CD14-positive monocyte (primary cell): ENCODE data around the gene PXDN. TPM values are rescaled to one million over a fixed set of nuclear protein-coding genes. Genes with fewer than 3 reads are reported as not detected.

Experiments
- DNase-seq, 3 donors: peaks; one replicate each; pipeline ENCODE4 v3.0.0-alpha.2; 2011 to 2022
- H2AFZ ChIP-seq: 2 replicates; pipeline ENCODE4 v1.6.0; 2012; ENCODE audit warnings: mild to moderate bottlenecking, low read depth, low read length, inconsistent platforms; ENCODE audit not compliant: insufficient read depth, poor library complexity, severe bottlenecking
- H3K27ac ChIP-seq, 2 donors: 1 replicate in 1 of 2; 2 replicates in 1 of 2; pipeline ENCODE4 v1.5.1; 2012 to 2013; ENCODE audit warnings: low read length in 2 of 2, control low read depth in 1 of 2, inconsistent platforms in 1 of 2, low read depth in 1 of 2, mild to moderate bottlenecking in 1 of 2
- H3K27me3 ChIP-seq, 2 donors: one replicate each; pipeline versions ENCODE4 v1.6.0 to v1.6.1; 2011 to 2013; ENCODE audit warnings: low read length in 2 of 2; ENCODE audit not compliant: control insufficient read depth in 2 of 2, insufficient read depth in 2 of 2
- H3K36me3 ChIP-seq, 2 donors: replicated peaks in 1 of 2; 1 replicate in 1 of 2; 2 replicates in 1 of 2; pipeline versions ENCODE4 v1.5.1 to v1.6.1; 2012 to 2013; ENCODE audit warnings: low read length in 2 of 2, control low read depth in 1 of 2, inconsistent platforms in 1 of 2, mild to moderate bottlenecking in 1 of 2; ENCODE audit not compliant: insufficient read depth in 2 of 2, control insufficient read depth in 1 of 2
- H3K4me1 ChIP-seq, 2 donors: 1 replicate in 1 of 2; 2 replicates in 1 of 2; pipeline versions ENCODE4 v1.5.1 to v1.6.1; 2012 to 2013; ENCODE audit warnings: low read length in 2 of 2, control low read depth in 1 of 2, inconsistent platforms in 1 of 2, mild to moderate bottlenecking in 1 of 2, moderate library complexity in 1 of 2; ENCODE audit not compliant: insufficient read depth in 2 of 2, control insufficient read depth in 1 of 2
- H3K4me2 ChIP-seq: replicated peaks from 2 replicates; pipeline ENCODE3; 2012; ENCODE audit warnings: low read length, moderate library complexity, mild to moderate bottlenecking; ENCODE audit not compliant: poor library complexity, severe bottlenecking; ENCODE audit errors: extremely low read depth
- H3K4me3 ChIP-seq, 3 experiments: fragments of 200-600 bp in 1 of 3; sonication (generic) in 1 of 3; replicated peaks in 1 of 3; 1 replicate in 2 of 3; 2 replicates in 1 of 3; pipeline ENCODE4 v1.5.1; 2011 to 2013; ENCODE audit warnings: low read length in 3 of 3, mild to moderate bottlenecking in 3 of 3, control low read depth in 2 of 3, low read depth in 2 of 3, inconsistent platforms in 1 of 3, moderate library complexity in 1 of 3
- H3K79me2 ChIP-seq: 2 replicates; pipeline ENCODE4 v1.6.0; 2012; ENCODE audit warnings: mild to moderate bottlenecking, control low read depth, inconsistent platforms, low read length, moderate library complexity; ENCODE audit not compliant: insufficient read depth
- H3K9ac ChIP-seq: 2 replicates; pipeline ENCODE4 v1.6.0; 2017; ENCODE audit warnings: low read length, mild to moderate bottlenecking; ENCODE audit not compliant: insufficient read depth, poor library complexity, severe bottlenecking
- H3K9me3 ChIP-seq, 2 donors: replicated peaks in 1 of 2; 1 replicate in 1 of 2; 2 replicates in 1 of 2; pipeline versions ENCODE4 v1.5.1 to v1.6.1; 2012 to 2013; ENCODE audit warnings: low read length in 2 of 2, control low read depth in 1 of 2; ENCODE audit not compliant: control insufficient read depth in 1 of 2, insufficient read depth in 1 of 2
- H4K20me1 ChIP-seq: 2 replicates; pipeline ENCODE4 v1.6.0; 2012; ENCODE audit warnings: mild to moderate bottlenecking, low read length, control low read depth, moderate library complexity; ENCODE audit not compliant: insufficient read depth
- H3K27ac Mint-ChIP-seq, 7 donors: one replicate each; pipeline ENCODE4 v1.8.0; 2020; ENCODE audit warnings: mild to moderate bottlenecking in 7 of 7, mixed read lengths in 7 of 7, moderate library complexity in 6 of 7, inconsistent platforms in 2 of 7
- H3K27me3 Mint-ChIP-seq, 3 donors: one replicate each; pipeline ENCODE4 v1.8.0; 2021 to 2022; ENCODE audit warnings: low read depth in 3 of 3, mild to moderate bottlenecking in 3 of 3, mixed read lengths in 3 of 3, moderate library complexity in 3 of 3, inconsistent platforms in 1 of 3
- H3K36me3 Mint-ChIP-seq, 2 donors: one replicate each; pipeline ENCODE4 v1.8.0; 2020; ENCODE audit warnings: mixed read lengths in 2 of 2, inconsistent platforms in 1 of 2, mild to moderate bottlenecking in 1 of 2
- H3K4me1 Mint-ChIP-seq: one replicate; pipeline ENCODE4 v1.8.0; 2020; ENCODE audit warnings: mild to moderate bottlenecking, mixed read lengths
- H3K4me3 Mint-ChIP-seq, 2 donors: one replicate each; pipeline ENCODE4 v1.8.0; 2020; ENCODE audit warnings: mild to moderate bottlenecking in 2 of 2, mixed read lengths in 2 of 2, moderate library complexity in 1 of 2
- H3K9me3 Mint-ChIP-seq, 7 donors: one replicate each; pipeline ENCODE4 v1.8.0; 2020 to 2022; ENCODE audit warnings: mixed read lengths in 7 of 7, mild to moderate bottlenecking in 6 of 7, moderate library complexity in 6 of 7, inconsistent platforms in 2 of 7
- WGBS: methylation state at CpG from one replicate; pipeline ENCODE4 v1.1.5; 2013; ENCODE audit warnings: missing lambda C conversion rate; ENCODE audit not compliant: insufficient coverage; 5-methylcytosine and 5-hydroxymethylcytosine counted together
- intact Hi-C, 2 donors: fragments of 100-400 bp; cut with micrococcal nuclease; formaldehyde crosslinking; loops; one replicate each; pipeline versions ENCODE4 v1.15.0 to v1.15.1; 2023
- polyA plus RNA-seq, 3 donors: library from polyadenylated mRNA; depleted of rRNA in 1 of 3; unstranded in 2 of 3; stranded (reverse) in 1 of 3; fragments of 300-500 nt in 2 of 3; fragments of >200 nt in 1 of 3; fragmentation: Illumina TruSeq in 2 of 3; gene quantifications; 1 replicate in 2 of 3; 2 replicates in 1 of 3; pipeline ENCODE4 v1.2.3, GENCODE V29; 2012 to 2021
- TF ChIP-seq, protein P1 (sequence below): fragments of 200-600 bp; IDR thresholded peaks from one replicate; pipeline ENCODE4 v1.8.0; 2022; ENCODE audit warnings: antibody characterized with exemption, mild to moderate bottlenecking

PXDN gene
- polyA plus RNA-seq, 3 donors: not detected

DNA sequence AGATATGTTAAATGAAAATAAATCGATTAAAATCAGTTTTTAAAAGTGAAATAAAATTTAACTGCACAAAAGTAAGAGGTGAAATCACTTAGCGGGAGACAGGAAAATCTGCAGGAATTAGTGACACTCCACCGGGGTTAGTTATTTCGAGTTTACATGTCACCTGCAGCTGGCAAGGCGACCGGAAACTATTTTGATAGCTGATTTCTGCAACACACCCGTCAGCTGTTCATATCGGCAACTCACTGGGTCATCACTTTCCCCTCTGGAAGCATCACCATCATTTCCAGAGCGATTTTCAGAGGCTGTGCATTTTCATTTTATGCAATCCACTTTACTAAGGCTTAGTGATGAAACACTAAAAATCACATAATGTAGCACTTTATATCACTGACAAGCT lies 52.9 kb downstream of the PXDN start:
- H3K36me3 ChIP-seq: no peaks in the 10 kb centered on the region
- no peaks in the 10 kb centered on the region for H3K9me3 ChIP-seq
- no peaks in the 10 kb centered on the region for H3K4me1 ChIP-seq
- 96% methylated on average over 9 of the region's 9 CpGs for WGBS
- H3K27ac Mint-ChIP-seq: no peak overlapping the region
- no peaks in the 10 kb centered on the region for H3K27me3 ChIP-seq
- H3K4me3 ChIP-seq: no peak overlapping the region
- no peaks in the 10 kb centered on the region for H3K79me2 ChIP-seq
- no peak overlapping the region for H3K4me2 ChIP-seq
- no peaks in the 10 kb centered on the region for H3K36me3 Mint-ChIP-seq
- no peak for DNase-seq
- no peak overlapping the region for H3K9ac ChIP-seq
- no peak overlapping the region for H2AFZ ChIP-seq
- H3K27me3 Mint-ChIP-seq: peaks cover 0 to 1% (median 0%) of the 10 kb centered on the region in 3 donors
- H3K27ac ChIP-seq: no peak overlapping the region
- TF ChIP-seq, protein P1, sequence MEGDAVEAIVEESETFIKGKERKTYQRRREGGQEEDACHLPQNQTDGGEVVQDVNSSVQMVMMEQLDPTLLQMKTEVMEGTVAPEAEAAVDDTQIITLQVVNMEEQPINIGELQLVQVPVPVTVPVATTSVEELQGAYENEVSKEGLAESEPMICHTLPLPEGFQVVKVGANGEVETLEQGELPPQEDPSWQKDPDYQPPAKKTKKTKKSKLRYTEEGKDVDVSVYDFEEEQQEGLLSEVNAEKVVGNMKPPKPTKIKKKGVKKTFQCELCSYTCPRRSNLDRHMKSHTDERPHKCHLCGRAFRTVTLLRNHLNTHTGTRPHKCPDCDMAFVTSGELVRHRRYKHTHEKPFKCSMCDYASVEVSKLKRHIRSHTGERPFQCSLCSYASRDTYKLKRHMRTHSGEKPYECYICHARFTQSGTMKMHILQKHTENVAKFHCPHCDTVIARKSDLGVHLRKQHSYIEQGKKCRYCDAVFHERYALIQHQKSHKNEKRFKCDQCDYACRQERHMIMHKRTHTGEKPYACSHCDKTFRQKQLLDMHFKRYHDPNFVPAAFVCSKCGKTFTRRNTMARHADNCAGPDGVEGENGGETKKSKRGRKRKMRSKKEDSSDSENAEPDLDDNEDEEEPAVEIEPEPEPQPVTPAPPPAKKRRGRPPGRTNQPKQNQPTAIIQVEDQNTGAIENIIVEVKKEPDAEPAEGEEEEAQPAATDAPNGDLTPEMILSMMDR: no peak
- H3K4me3 Mint-ChIP-seq: no peak overlapping the region
- intact Hi-C loops: no loop called here
- no peaks in the 10 kb centered on the region for H3K4me1 Mint-ChIP-seq
- H4K20me1 ChIP-seq: no peaks in the 10 kb centered on the region
- H3K9me3 Mint-ChIP-seq: peaks cover 0 to 4% (median 1%) of the 10 kb centered on the region in 7 donors

DNA sequence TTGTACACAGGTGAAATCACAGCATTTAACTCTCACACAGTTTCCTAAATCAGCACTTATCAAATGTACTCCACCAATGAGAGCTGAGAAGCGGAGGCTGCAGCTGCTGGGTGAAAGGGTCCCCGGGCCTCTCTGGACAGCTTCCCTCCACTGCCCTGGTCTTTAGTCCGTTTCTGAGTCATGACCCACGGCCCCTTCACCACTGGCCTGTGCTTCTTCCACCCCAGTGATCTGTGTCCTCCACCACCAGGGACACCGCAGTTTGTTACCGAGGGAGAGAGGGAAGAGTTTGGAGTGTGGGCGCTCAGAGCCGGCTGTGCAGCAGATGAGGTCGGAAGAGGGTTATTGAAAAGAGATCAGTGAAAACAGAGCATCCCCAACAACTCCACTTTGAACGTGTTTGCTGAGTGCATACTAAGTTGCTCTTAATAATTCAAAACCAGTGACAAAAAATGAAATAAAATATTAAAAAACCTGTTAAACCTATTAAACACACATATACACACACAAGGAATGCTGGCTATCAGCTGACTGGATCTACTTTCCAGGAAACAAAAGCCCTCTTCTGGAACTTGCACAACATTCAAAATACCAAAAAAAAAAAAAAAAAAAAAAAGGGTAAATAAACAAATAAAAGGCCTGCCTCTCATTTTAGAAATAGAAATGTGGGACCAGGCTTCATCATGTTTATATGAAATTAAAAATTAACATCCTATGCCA lies 54.1 kb downstream of the PXDN start:
- no peaks in the 10 kb centered on the region for H3K79me2 ChIP-seq
- Mint-ChIP-seq H3K4me3 (no peak overlapping the region), H3K36me3 (no peaks in the 10 kb centered on the region), H3K27ac (no peak overlapping the region), H3K9me3 (peaks cover 0 to 2% (median 0%) of the 10 kb centered on the region in 7 donors), H3K4me1 (no peaks in the 10 kb centered on the region), H3K27me3 (peaks cover 1 to 2% (median 2%) of the 10 kb centered on the region in 3 donors)
- WGBS: 88% methylated on average over 3 of the region's 10 CpGs
- H3K9ac ChIP-seq: no peak overlapping the region
- H3K4me1 ChIP-seq: no peaks in the 10 kb centered on the region
- H3K27me3 ChIP-seq: no peaks in the 10 kb centered on the region
- H3K4me2 ChIP-seq: no peak overlapping the region
- H3K9me3 ChIP-seq: no peaks in the 10 kb centered on the region
- no peak overlapping the region for H3K27ac ChIP-seq
- no peak for DNase-seq
- H3K4me3 ChIP-seq: no peak overlapping the region
- no peak overlapping the region for H2AFZ ChIP-seq
- intact Hi-C loops: no loop called here
- no peaks in the 10 kb centered on the region for H3K36me3 ChIP-seq
- TF ChIP-seq, protein P1: no peak
- H4K20me1 ChIP-seq: no peaks in the 10 kb centered on the region
